H1 (cell line): ENCODE data around the gene UBL4A.

Source experiments
- POLR2AphosphoS5 ChIP-seq: IDR thresholded peaks from 2 replicates; pipeline ENCODE4 v1.6.1; 2011; ENCODE audit warnings: low read depth, low read length
- TAF1 ChIP-seq: IDR thresholded peaks from 2 replicates; pipeline ENCODE4 v1.6.1; 2011; ENCODE audit warnings: mild to moderate bottlenecking, low read depth, low read length
- TF ChIP-seq, protein P1 (sequence below), 3 experiments: IDR thresholded peaks; 1 replicate in 2 of 3; 2 replicates in 1 of 3; pipeline versions ENCODE4 v1.5.1 to v1.6.1; 2011; ENCODE audit warnings: low read length in 3 of 3, mild to moderate bottlenecking in 3 of 3, inconsistent platforms in 2 of 3, low read depth in 1 of 3, moderate library complexity in 1 of 3; ENCODE audit not compliant: insufficient read depth in 1 of 3; ENCODE audit errors: control extremely low read depth in 1 of 3

DNA sequence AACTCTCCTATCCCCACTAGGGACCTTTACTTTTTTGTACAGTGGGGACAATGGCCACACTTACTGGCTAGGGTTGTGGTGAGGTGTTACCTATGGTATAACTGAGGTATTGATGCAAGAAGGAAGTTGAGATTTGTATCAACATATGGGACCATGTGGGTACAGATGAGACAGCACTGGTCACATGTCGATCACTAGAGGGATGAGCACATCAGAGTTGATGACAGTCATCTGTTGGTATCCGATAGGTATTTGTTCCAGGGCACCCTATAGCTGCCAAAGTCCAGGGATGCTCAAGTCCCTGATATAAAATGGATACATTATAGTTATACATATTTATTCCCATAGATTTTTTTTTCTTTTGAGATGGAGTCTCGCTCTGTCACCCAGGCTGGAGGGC is 16.6 kb upstream of the UBL4A start:
- TF ChIP-seq, protein P1, sequence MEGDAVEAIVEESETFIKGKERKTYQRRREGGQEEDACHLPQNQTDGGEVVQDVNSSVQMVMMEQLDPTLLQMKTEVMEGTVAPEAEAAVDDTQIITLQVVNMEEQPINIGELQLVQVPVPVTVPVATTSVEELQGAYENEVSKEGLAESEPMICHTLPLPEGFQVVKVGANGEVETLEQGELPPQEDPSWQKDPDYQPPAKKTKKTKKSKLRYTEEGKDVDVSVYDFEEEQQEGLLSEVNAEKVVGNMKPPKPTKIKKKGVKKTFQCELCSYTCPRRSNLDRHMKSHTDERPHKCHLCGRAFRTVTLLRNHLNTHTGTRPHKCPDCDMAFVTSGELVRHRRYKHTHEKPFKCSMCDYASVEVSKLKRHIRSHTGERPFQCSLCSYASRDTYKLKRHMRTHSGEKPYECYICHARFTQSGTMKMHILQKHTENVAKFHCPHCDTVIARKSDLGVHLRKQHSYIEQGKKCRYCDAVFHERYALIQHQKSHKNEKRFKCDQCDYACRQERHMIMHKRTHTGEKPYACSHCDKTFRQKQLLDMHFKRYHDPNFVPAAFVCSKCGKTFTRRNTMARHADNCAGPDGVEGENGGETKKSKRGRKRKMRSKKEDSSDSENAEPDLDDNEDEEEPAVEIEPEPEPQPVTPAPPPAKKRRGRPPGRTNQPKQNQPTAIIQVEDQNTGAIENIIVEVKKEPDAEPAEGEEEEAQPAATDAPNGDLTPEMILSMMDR (IDR thresholded peaks at IDR 0.05; ENCODE audit: control extremely low read depth in 1 of 3, insufficient read depth in 1 of 3, low read depth in 1 of 3, low read length in 3 of 3) = no peak
- no peak for TF ChIP-seq TAF1
- no peak for TF ChIP-seq POLR2AphosphoS5
